Stimulated activated CD4-positive, alpha-beta T cell treated with anti-CD3 and anti-CD28 coated beads, Interleukin-2, amount 100 ng/mL, for 4 hours (primary cell): Measurements from ENCODE around the gene THBS2.
"Not testable (repeated sequence)": the region's sequence is repeated elsewhere in the genome, so short reads cannot be mapped to it uniquely, and the experiment has no call there.

Source experiments
- DNase-seq: peaks from one replicate; pipeline ENCODE4 v3.0.0-alpha.2; 2020; ENCODE audit warnings: low read depth

Gene THBS2

GRCh38 chr6:169210611-169211010, 43.0 kb downstream of the THBS2 start:
- no peak for DNase-seq

GRCh38 chr6:169208011-169208410, 45.6 kb downstream of the THBS2 start:
- DNase-seq, result no peak

- no peak for DNase-seq
Measured at GRCh38 chr6:169207482-169207881, 46.2 kb downstream of the THBS2 start.

- DNase-seq, result no peak
Measured at GRCh38 chr6:169205176-169206160, 48.2 kb downstream of the THBS2 start.

GRCh38 chr6:169204167-169204566, 49.5 kb downstream of the THBS2 start:
- no peak for DNase-seq

GRCh38 chr6:169201985-169202384, 51.7 kb downstream of the THBS2 start:
- DNase-seq, result no peak

GRCh38 chr6:169200893-169201514, 52.6 kb downstream of the THBS2 start:
- DNase-seq, result no peak

- DNase-seq, result no peak
Measured at GRCh38 chr6:169199625-169200335, 53.9 kb downstream of the THBS2 start.

GRCh38 chr6:169198885-169199284, 54.8 kb downstream of the THBS2 start:
- DNase-seq, result no peak

- DNase-seq, result not testable (repeated sequence)
Measured at GRCh38 chr6:169197929-169198328, 55.7 kb downstream of the THBS2 start.

GRCh38 chr6:169196279-169196678, 57.4 kb downstream of the THBS2 start:
- not testable (repeated sequence) for DNase-seq

- DNase-seq, result no peak
Measured at GRCh38 chr6:169194737-169195136, 58.9 kb downstream of the THBS2 start.

GRCh38 chr6:169190970-169191369, 62.7 kb downstream of the THBS2 start:
- DNase-seq, result no peak

- DNase-seq, result no peak
Measured at GRCh38 chr6:169190144-169190584, 63.5 kb downstream of the THBS2 start.

GRCh38 chr6:169189686-169190085, 64.0 kb downstream of the THBS2 start:
- no peak for DNase-seq

- no peak for DNase-seq
Measured at GRCh38 chr6:169189182-169189581, 64.5 kb downstream of the THBS2 start.

GRCh38 chr6:169188475-169188874, 65.2 kb downstream of the THBS2 start:
- DNase-seq, result no peak

GRCh38 chr6:169188051-169188470, 65.6 kb downstream of the THBS2 start:
- no peak for DNase-seq

- no peak for DNase-seq
Measured at GRCh38 chr6:169186496-169187169, 67.0 kb downstream of the THBS2 start.

- DNase-seq, result no peak
Measured at GRCh38 chr6:169185692-169186485, 67.8 kb downstream of the THBS2 start.

- no peak for DNase-seq
Measured at GRCh38 chr6:169185011-169185521, 68.6 kb downstream of the THBS2 start.
